Renal cortex interstitium (tissue), 11 donors: ENCODE data around the gene BPIFB3. TPM values are rescaled to one million over a fixed set of nuclear protein-coding genes. Genes with fewer than 3 reads are reported as not detected.

Experiments used
- DNase-seq, 11 donors: peaks; one replicate each; pipeline ENCODE4 v3.0.0-alpha.2; 2013; ENCODE audit warnings: low read depth in 9 of 11, low spot score in 4 of 11; ENCODE audit errors: extremely low read depth in 1 of 11
- polyA plus RNA-seq, 3 donors: library from polyadenylated mRNA; unstranded; fragments of 120-200 nt; gene quantifications; one replicate each; pipeline ENCODE4 v1.2.1, GENCODE V29; 2013; ENCODE audit not compliant: insufficient read length in 3 of 3

Gene BPIFB3
- polyA plus RNA-seq, 3 donors: not detected

- no peak for DNase-seq
Observed at GRCh38 chr20:33014336-33015113, 39.2 kb upstream of the BPIFB3 start.

GRCh38 chr20:33015114-33015484 is 38.6 kb upstream of the BPIFB3 start:
- DNase-seq: no peak

GRCh38 chr20:33015700-33016580 is 37.8 kb upstream of the BPIFB3 start:
- DNase-seq: no peak

- no peak for DNase-seq
Observed at GRCh38 chr20:33016581-33017109, 37.1 kb upstream of the BPIFB3 start.

- no peak for DNase-seq
Observed at GRCh38 chr20:33017542-33017941, 36.2 kb upstream of the BPIFB3 start.

- no peak for DNase-seq
Observed at GRCh38 chr20:33018169-33018931, 35.4 kb upstream of the BPIFB3 start.

GRCh38 chr20:33019465-33020277 is 34.0 kb upstream of the BPIFB3 start:
- DNase-seq: no peak

- no peak for DNase-seq
Observed at GRCh38 chr20:33020278-33021161, 33.2 kb upstream of the BPIFB3 start.

GRCh38 chr20:33021879-33022278 is 31.8 kb upstream of the BPIFB3 start:
- DNase-seq: no peak

GRCh38 chr20:33022289-33022688 is 31.4 kb upstream of the BPIFB3 start:
- no peak for DNase-seq

- DNase-seq: no peak
Observed at GRCh38 chr20:33022694-33023438, 30.8 kb upstream of the BPIFB3 start.

- no peak for DNase-seq
Observed at GRCh38 chr20:33023439-33024242, 30.1 kb upstream of the BPIFB3 start.

GRCh38 chr20:33024243-33024560 is 29.5 kb upstream of the BPIFB3 start:
- DNase-seq: no peak

GRCh38 chr20:33024609-33025317 is 28.9 kb upstream of the BPIFB3 start:
- no peak for DNase-seq

GRCh38 chr20:33025318-33025876 is 28.3 kb upstream of the BPIFB3 start:
- DNase-seq: no peak
